HL-60 (cell line): ENCODE measurements around the gene GGA1.

Experiments used
- CTCF ChIP-seq: IDR thresholded peaks from one replicate; pipeline ENCODE4 v1.5.1; 2011; ENCODE audit warnings: low read length, control low read depth, inconsistent platforms; ENCODE audit not compliant: insufficient read depth
- POLR2AphosphoS5 ChIP-seq: IDR thresholded peaks from 2 replicates; pipeline ENCODE4 v1.6.1; 2012; ENCODE audit warnings: low read depth

GRCh38 chr22:37626144-37626543, 17.5 kb downstream of the GGA1 start:
- no peak for TF ChIP-seq CTCF
- TF ChIP-seq POLR2AphosphoS5 = no peak
